Gastrocnemius medialis (tissue), 4 donors: Measurements from ENCODE around the gene RHOU.

Experiments
- POLR2A ChIP-seq, 2 donors: fragments of 450-650 bp; IDR thresholded peaks; one replicate each; pipeline ENCODE4 v1.6.1; 2017; ENCODE audit warnings: antibody characterized with exemption in 2 of 2, mild to moderate bottlenecking in 2 of 2, moderate library complexity in 2 of 2
- TF ChIP-seq, protein P1 (sequence below), 5 experiments: fragments of 450-650 bp in 3 of 5; fragments of 200-600 bp in 2 of 5; sonication (generic) in 2 of 5; IDR thresholded peaks in 4 of 5; conservative IDR thresholded peaks in 1 of 5; 1 replicate in 4 of 5; 2 replicates in 1 of 5; pipeline ENCODE4 v1.5.1; 2016 to 2019; ENCODE audit warnings: antibody characterized with exemption in 5 of 5, mild to moderate bottlenecking in 3 of 5, moderate library complexity in 3 of 5

DNA sequence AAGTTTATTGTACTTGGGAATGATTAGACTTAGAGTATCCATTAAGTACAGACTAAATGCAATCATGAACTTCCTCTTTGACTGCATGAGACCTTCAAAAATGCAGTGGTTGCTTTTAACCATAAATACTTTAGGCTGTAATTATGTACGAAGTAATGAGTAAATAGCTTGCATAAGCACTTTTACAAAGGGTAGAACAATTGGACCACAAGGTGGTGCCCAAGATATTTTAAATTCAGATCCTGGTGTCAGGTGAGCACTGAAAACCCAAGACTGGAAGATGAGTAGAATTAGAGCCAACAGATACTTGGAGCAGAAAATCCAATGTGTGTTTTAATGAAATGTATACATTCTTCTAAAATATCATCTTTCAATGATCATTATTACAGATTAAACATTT, 43.4 kb upstream of the RHOU start:
- TF ChIP-seq POLR2A (IDR thresholded peaks at IDR 0.05) = no peak
- TF ChIP-seq, protein P1, sequence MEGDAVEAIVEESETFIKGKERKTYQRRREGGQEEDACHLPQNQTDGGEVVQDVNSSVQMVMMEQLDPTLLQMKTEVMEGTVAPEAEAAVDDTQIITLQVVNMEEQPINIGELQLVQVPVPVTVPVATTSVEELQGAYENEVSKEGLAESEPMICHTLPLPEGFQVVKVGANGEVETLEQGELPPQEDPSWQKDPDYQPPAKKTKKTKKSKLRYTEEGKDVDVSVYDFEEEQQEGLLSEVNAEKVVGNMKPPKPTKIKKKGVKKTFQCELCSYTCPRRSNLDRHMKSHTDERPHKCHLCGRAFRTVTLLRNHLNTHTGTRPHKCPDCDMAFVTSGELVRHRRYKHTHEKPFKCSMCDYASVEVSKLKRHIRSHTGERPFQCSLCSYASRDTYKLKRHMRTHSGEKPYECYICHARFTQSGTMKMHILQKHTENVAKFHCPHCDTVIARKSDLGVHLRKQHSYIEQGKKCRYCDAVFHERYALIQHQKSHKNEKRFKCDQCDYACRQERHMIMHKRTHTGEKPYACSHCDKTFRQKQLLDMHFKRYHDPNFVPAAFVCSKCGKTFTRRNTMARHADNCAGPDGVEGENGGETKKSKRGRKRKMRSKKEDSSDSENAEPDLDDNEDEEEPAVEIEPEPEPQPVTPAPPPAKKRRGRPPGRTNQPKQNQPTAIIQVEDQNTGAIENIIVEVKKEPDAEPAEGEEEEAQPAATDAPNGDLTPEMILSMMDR (IDR thresholded peaks at IDR 0.05 in 4 of 5, conservative IDR thresholded peaks at IDR 0.05 in 1 of 5) = peak; percentile 30 to 53 (median 43)
